ENCODE data around the gene UBE2D3. TPM values are rescaled to one million over a fixed set of nuclear protein-coding genes. Genes with fewer than 3 reads are reported as not detected.
A peak's percentile ranks its signal among the peaks of the same experiment; 100 is the strongest.
"Not testable (repeated sequence)": the region's sequence is repeated elsewhere in the genome, so short reads cannot be mapped to it uniquely, and the experiment has no call there.

UBE2D3 gene
- total RNA-seq, result 100 to 1,000 TPM; 526 to 528 TPM
- total RNA-seq, result 326 to 688 reads per million in 2 donors

DNA sequence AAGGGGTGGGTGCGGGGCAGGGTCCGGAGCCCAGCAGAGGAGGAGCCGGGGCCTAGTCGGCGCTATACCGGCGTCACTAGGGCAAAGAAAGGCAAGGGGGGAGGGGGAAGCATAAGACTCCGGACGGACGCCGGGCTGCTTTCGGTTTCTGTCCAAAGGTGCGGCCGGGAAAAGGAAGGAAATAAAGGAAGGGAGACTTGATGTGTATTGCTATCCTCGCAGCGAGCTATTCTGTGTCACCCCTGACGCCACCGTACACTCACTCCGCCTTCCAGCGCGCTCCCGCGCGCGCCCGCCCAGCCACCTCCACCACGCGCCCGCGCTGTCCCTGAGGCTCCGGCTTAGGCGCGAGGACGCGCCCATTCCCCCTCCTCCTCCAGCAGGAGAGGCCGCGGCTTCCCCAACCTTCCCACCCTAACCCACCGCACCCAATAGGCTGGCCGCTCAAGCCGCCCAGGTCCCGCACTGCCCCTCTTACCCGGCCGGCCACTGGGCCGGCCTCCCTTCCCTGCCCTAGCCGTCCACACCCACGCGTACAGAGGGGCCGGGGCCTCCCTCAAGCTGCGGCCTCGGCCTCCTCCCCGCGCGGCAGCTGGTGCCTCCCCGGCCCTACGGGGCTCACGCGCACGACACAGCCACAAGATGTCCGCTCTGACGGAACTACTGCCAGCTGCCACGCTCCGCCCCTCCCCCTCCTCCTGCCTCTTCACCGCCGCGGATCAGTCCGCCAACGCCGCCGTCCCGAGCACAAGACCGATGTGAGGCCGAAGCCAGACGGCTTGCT, at the start of gene UBE2D3:
Gene UBE2D3, minus strand, starts transcription at position 662 of the 784 bp plus-strand sequence. CDS start 1,043 bp downstream, outside the sequence.
- DNase-seq, result peak; percentile 91 to 94 (median 92)
- H3K9me3 ChIP-seq (ENCODE audit: control insufficient read depth, low read length, poor library complexity, severe bottlenecking), result no peaks in the 10 kb centered on the region
- Mint-ChIP-seq H3K4me1 (peaks cover 42% of the 10 kb centered on the region), H3K27ac (no peak within 1 kb of the TSS), H3K27me3 (no peaks in the 10 kb centered on the region), H3K4me3 (no peak within 1 kb of the TSS), H3K36me3 (ENCODE audit: low read depth) (peaks cover 2% of the 10 kb centered on the region)
- ATAC-seq, result peak; percentile 57

DNA sequence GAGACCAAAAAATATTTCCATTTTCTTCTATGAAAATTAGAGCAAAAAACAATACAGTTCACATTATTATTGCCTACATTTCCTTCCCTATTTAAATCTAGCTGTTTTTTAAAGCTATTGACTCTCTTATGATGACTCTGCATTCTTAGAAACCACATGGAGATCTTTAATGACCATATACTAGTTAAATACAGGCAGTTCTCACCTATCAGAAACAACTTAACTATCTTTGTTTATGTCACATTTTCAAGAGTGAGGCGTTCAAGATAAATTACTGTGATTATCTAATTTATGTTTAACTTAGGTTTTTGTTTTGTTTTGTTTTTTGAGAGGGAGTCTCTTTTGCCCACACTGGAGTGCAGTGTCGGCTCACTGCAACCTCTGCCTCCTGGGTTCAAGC, 44.4 kb upstream of the UBE2D3 start:
- DNase-seq (no peak), ATAC-seq (no peak)
- Mint-ChIP-seq H3K4me1 (peaks cover 36% of the 10 kb centered on the region), H3K36me3 (ENCODE audit: low read depth) (peaks cover 6% of the 10 kb centered on the region), H3K27ac (peak overlapping the region; percentile 21), H3K27me3 (no peaks in the 10 kb centered on the region), H3K4me3 (no peak overlapping the region)
- no peaks in the 10 kb centered on the region for H3K9me3 ChIP-seq (ENCODE audit: control insufficient read depth, low read length, poor library complexity, severe bottlenecking)

DNA sequence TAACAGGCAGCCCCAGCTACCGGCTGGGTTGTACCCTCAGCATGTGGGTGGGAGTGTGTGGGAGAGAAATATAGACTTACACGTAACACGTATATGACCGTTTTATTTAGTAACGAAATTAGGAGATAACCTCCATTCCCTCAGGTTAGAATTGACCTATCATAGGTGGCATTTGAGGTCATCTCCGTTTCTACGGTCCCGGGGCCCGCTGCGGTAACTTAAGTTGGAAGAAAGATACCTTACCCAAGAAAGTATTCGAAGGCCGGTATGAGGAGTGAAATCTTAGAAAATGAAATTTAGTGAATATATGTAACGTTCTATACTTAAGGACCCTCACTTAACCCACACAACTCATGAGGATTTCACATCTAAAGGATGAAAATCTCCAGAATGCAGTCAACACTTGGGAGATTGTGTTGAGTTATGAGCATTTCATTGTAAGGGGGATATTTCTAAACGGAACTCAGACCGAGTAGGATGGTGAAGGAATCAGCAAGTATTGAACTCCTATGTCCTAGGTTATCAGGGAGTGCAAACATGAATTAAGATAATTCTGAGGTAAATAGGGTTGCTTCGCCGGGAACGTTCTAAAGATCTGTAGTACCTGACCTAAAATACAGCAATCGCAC, 42.3 kb upstream of the UBE2D3 start:
- H3K4me3 Mint-ChIP-seq, result peak overlapping the region; percentile 92
- H3K36me3 Mint-ChIP-seq (ENCODE audit: low read depth), result peaks cover 2% of the 10 kb centered on the region
- peak overlapping the region; percentile 98 for H3K27ac Mint-ChIP-seq
- ATAC-seq (no peak), DNase-seq (peak in 1 of 3 donors; percentile 13)
- no peaks in the 10 kb centered on the region for H3K9me3 ChIP-seq (ENCODE audit: control insufficient read depth, low read length, poor library complexity, severe bottlenecking)
- peaks cover 36% of the 10 kb centered on the region for H3K4me1 Mint-ChIP-seq
- no peaks in the 10 kb centered on the region for H3K27me3 Mint-ChIP-seq

DNA sequence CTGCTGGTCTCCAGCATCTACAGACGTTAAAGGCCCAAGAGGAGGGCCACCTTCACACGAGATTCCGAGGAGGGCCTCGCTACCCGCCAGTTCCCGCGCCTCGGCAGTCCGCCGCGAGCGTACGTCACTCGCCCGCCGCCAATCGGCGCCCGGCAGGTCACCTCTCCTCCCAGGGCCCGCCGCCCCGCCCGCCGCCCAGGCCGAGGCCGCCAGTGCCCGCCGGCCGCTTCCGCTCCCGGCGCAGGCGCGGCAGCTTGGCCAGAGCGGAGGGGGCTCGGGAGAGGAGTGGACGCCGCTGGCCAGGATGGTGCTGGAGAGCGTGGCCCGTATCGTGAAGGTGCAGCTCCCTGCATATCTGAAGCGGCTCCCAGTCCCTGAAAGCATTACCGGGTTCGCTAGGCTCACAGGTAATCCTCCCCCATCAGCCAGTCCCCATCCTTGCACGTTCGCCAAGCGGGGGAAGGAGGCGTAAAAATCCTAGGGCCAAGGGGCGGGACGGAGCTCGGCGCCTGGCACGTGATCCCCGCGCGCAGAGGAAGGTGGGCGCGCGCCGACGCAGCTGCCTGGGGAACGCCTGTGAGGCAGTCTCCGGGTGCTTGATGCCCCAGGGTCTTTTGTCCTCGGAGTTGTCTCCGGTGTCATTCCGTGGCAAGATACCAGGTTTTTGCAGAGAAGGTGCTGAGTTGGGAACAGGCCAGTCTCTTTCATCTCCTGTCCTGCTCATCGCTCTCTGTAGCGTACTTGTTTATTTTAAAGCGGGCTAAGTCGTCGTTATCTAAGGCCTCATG, 41.6 kb upstream of the UBE2D3 start, which contains the start of gene CISD2:
Gene CISD2, plus strand, starts transcription at position 212 of the 788 bp plus-strand sequence. Its CDS starts 93 bp downstream, at position 305.
- ATAC-seq, result peak; percentile 86
- H3K4me1 Mint-ChIP-seq, result peaks cover 39% of the 10 kb centered on the region

DNA sequence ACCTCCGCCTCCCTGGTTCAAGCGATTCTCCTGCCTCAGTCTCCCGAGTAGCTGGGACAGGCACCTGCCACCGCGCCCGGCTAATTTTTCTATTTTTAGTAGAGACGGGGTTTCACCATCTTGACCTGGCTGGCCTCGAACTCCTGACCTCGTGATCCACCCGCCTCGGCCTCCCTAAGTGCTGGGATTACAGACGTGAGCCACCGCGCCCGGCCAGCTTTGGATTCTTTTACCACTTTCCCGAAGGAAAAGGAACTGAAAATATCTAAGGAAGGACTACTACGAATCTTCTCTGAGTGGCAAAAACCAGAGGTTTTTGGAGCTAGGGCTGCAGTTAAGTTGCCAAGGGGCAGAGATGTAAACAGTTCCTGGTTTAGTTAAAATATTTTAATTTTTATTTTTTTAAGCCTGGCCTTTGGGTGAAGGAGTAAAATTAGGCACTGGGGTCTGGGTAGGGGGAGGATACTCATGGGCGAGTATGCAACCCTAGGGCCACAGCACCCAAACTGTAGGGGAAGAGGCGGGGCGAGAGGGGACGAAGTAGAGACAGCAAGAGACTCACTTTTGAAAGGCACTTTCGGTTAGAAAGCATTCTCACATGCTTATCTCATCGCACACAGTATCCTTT, 40.9 kb upstream of the UBE2D3 start:
- Mint-ChIP-seq H3K27ac (peak overlapping the region; percentile 98), H3K4me3 (peak overlapping the region; percentile 92), H3K4me1 (peaks cover 42% of the 10 kb centered on the region), H3K27me3 (no peaks in the 10 kb centered on the region), H3K36me3 (ENCODE audit: low read depth) (peaks cover 2% of the 10 kb centered on the region)
- ATAC-seq, result no peak
- DNase-seq, result no peak
- H3K9me3 ChIP-seq (ENCODE audit: control insufficient read depth, low read length, poor library complexity, severe bottlenecking), result no peaks in the 10 kb centered on the region

More for the DNA sequence above, 41.6 kb upstream of the UBE2D3 start, which contains the start of gene CISD2:
- H3K4me3 Mint-ChIP-seq, result peak within 1 kb of the TSS; percentile 92
- H3K27ac Mint-ChIP-seq, result peak within 1 kb of the TSS; percentile 98
- H3K27me3 Mint-ChIP-seq, result no peaks in the 10 kb centered on the region
- peaks cover 2% of the 10 kb centered on the region for H3K36me3 Mint-ChIP-seq (ENCODE audit: low read depth)
- DNase-seq, result peak; percentile 81 to 87 (median 85)
- H3K9me3 ChIP-seq (ENCODE audit: control insufficient read depth, low read length, poor library complexity, severe bottlenecking), result no peaks in the 10 kb centered on the region

DNA sequence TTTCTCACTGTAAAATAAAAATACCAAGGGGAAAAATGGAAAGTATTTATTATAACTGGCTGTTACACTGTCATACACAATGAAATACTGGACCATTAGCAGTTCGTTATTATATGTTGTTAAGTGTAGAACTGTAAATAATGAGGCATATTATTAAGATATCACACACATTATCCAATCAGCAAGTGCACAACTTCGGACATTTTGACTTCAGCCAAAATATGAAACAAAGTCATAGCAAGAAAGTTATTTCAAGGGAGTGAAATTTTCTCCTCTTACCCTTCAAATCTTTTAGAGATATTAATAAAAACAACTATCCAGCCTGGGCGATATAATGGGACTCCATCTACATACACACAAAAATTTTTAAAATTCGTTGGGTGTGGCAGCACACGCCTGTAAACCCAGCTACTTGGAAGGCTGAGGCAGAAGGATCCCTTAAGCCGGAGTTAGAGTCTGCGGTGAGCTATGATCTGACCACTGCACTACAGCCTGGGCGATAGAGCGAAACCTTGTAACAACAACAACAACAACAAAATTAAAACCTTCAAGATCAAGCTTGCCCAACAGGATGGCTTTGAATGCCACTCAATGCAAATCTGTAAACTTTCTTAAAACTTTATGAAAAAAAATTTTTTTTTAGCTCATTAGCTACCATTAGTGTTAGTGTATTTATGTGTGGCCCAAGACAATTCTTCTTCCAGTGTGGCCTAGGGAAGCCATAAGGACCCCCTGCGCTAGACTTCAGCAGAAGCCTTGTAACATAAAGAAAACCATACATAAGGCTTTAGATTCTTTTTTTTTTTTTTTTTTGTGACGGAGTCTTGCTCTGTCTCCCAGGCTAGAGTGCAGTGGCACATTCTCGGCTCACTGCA, 40.2 kb upstream of the UBE2D3 start:
- no peak for DNase-seq
- no peak for ATAC-seq
- H3K9me3 ChIP-seq (ENCODE audit: control insufficient read depth, low read length, poor library complexity, severe bottlenecking), result no peaks in the 10 kb centered on the region
- Mint-ChIP-seq H3K36me3 (ENCODE audit: low read depth) (no peaks in the 10 kb centered on the region), H3K27me3 (no peaks in the 10 kb centered on the region), H3K4me3 (peak overlapping the region; percentile 92), H3K4me1 (peaks cover 39% of the 10 kb centered on the region), H3K27ac (peak overlapping the region; percentile 98)

DNA sequence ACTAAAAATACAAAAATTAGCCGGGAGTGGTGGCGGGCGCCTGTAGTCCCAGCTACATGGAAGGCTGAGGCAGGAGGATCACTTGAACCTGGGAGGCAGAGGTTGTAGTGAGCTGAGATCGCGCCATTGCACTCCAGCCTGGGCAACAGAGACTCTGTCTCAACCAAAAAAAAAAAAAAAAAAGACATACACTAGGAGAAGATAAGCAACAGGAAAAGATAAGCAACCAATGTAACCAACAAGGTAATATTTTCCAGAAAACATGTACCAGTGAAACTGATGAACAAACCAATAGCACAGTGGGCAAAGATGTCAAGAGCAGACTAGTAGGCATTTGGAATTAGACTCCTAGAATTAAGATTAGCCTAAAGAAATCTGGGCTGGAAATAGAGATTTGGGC, 38.0 kb upstream of the UBE2D3 start:
- H3K36me3 Mint-ChIP-seq (ENCODE audit: low read depth); H3K4me3 Mint-ChIP-seq; H3K27me3 Mint-ChIP-seq; DNase-seq; ATAC-seq; H3K9me3 ChIP-seq (ENCODE audit: control insufficient read depth, low read length, poor library complexity, severe bottlenecking): not testable (repeated sequence)
- peaks cover 32% of the 10 kb centered on the region for H3K4me1 Mint-ChIP-seq
- peak overlapping the region; percentile 70 for H3K27ac Mint-ChIP-seq

DNA sequence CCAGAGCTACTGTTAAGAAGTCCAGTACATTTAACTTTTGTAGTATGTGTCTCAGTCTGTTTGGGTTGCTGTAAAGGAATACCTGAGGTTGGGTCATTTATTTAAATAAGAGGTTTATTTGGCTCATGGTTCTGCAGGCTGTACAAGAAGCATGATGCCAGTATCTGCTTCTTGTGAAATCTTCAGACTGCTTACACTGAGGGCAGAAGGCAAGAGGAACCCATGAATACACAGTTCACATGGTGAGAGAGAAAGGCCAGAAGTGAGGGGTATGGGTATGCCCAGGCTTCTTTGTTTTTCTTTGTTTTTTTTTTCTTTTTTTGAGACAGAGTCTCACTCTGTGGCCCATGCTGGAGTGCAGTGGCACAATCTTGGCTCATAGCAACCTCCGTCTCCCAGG, 35.4 kb upstream of the UBE2D3 start:
- H3K36me3 Mint-ChIP-seq (ENCODE audit: low read depth), result peaks cover 5% of the 10 kb centered on the region
- H3K27me3 Mint-ChIP-seq, result no peaks in the 10 kb centered on the region
- ATAC-seq (no peak), DNase-seq (no peak)
- peaks cover 6% of the 10 kb centered on the region for H3K9me3 ChIP-seq (ENCODE audit: control insufficient read depth, low read length, poor library complexity, severe bottlenecking)
- H3K27ac Mint-ChIP-seq, result peak overlapping the region; percentile 5
- no peak overlapping the region for H3K4me3 Mint-ChIP-seq
- H3K4me1 Mint-ChIP-seq, result peaks cover 17% of the 10 kb centered on the region

DNA sequence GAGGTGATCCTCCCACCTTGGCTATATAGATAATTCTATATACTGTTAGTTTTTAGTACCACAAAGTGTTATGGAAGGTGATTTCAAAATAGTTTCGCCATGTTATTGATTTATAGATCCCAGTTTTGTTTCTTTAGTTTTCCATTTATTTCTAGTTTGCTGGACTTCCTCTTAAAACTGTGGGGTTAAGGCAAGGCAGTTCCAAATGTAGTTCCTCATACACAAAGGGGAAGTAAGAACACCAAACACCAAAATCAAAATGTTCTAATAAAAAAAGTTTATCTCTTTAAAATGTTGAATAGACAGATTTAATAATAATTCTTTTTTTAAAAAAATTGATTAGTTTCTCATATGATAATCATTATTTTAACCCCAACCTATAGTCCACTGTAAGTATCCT, 34.7 kb upstream of the UBE2D3 start:
- H3K9me3 ChIP-seq (ENCODE audit: control insufficient read depth, low read length, poor library complexity, severe bottlenecking), result peaks cover 6% of the 10 kb centered on the region
- H3K27me3 Mint-ChIP-seq, result no peaks in the 10 kb centered on the region
- H3K4me3 Mint-ChIP-seq, result no peak overlapping the region
- H3K27ac Mint-ChIP-seq, result no peak overlapping the region
- DNase-seq, result no peak
- peaks cover 5% of the 10 kb centered on the region for H3K36me3 Mint-ChIP-seq (ENCODE audit: low read depth)
- H3K4me1 Mint-ChIP-seq, result peaks cover 17% of the 10 kb centered on the region
- ATAC-seq, result no peak

DNA sequence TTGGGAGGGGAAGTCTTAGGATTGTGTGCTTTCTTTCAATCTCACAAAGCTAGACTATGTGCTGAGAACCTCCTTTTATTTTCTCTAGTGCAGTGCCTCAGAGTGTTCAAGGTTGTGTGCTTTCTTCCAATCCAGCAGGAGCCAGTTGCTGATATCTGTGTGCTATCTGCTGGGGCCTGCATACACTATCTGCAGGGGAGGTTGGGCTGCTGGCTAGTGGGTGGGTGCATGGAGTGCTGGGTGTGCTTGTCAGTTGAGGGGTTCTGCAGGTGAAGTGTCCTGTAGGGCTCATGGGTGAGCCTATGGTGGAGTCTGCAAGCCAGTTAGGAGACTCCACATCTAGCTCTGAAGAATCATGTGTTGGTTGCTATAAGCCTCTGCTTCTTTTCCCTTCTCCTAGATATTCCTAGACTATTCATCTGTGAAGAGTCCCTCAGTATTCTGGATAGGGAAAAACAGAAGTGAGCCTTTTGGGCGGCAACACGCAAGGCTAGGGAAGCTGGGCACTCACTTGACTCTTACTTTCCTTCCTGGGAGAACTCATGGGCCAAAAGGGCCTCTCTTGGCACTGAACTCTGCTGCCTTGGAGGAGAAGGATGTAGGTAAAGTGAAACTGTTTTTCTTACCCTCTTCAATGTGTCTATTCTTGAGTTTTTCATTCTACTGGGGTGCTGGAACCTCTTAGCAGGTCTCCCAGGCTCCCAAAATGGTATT, 33.4 kb upstream of the UBE2D3 start:
- Mint-ChIP-seq H3K36me3 (ENCODE audit: low read depth) (peaks cover 5% of the 10 kb centered on the region), H3K4me3 (no peak overlapping the region), H3K27me3 (no peaks in the 10 kb centered on the region), H3K4me1 (peaks cover 13% of the 10 kb centered on the region), H3K27ac (no peak overlapping the region)
- DNase-seq, result no peak
- H3K9me3 ChIP-seq (ENCODE audit: control insufficient read depth, low read length, poor library complexity, severe bottlenecking), result peaks cover 6% of the 10 kb centered on the region
- ATAC-seq, result no peak

DNA sequence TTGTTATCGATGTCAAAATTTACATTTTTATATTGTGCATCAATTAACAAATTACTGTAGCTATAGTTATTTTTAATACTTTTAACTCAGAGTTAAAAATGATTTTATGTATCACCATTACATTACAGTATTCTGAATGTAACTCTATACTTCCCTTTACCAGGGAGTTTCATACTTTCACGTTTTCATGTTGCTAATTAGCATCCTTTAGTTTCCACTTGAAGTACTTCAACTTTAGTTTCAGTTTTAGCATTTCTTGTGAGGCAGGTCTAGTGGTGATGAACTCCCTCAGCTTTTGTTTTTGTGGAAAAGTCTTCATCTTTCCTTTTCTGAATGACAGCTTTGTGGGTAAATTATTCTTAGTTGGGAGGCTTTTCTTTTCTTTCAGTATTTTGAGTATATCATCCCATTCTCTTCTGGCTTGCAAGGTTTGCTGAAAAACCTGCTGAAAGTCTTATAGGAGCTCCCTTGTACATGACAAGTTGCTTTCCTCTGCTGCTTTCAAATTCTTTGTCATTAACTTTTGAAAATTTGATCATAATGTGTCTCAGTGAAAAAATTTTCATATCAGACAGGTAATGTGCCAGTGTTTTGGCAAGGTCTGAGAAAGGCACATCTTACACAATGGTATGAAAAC, 31.6 kb upstream of the UBE2D3 start:
- H3K27ac Mint-ChIP-seq, result no peak overlapping the region
- no peak overlapping the region for H3K4me3 Mint-ChIP-seq
- H3K27me3 Mint-ChIP-seq, result no peaks in the 10 kb centered on the region
- H3K4me1 Mint-ChIP-seq, result peaks cover 3% of the 10 kb centered on the region
- peaks cover 5% of the 10 kb centered on the region for H3K36me3 Mint-ChIP-seq (ENCODE audit: low read depth)
- H3K9me3 ChIP-seq (ENCODE audit: control insufficient read depth, low read length, poor library complexity, severe bottlenecking), result peaks cover 6% of the 10 kb centered on the region
- ATAC-seq, result no peak
- DNase-seq, result no peak

Data from T-helper 17 cell (primary cell).